NCI-H146 treated with DMSO at 0.1 percent for 48 hours (cell line): ENCODE data around the gene HSPG2.

ENCODE experiments used
- DNase-seq: peaks from one replicate; lab custom pipeline; 2025; ENCODE audit not compliant: unreplicated experiment; lab: John Stamatoyannopoulos, UW

HSPG2 gene

GRCh38 chr1:21774835-21775549 lies 162.1 kb downstream of the HSPG2 start:
- DNase-seq, result no peak

GRCh38 chr1:21773585-21773984 lies 163.5 kb downstream of the HSPG2 start:
- DNase-seq, result no peak
